Fibroblast of mammary gland (primary cell): ENCODE data around the gene CES5A.
"Not testable (repeated sequence)": the region's sequence is repeated elsewhere in the genome, so short reads cannot be mapped to it uniquely, and the experiment has no call there.

Experiments used
- DNase-seq: peaks from one replicate; pipeline ENCODE4 v3.0.0-alpha.2; 2010; ENCODE audit warnings: low read depth
- H3K4me3 ChIP-seq: 2 replicates; pipeline ENCODE4 v1.5.1; 2011; ENCODE audit warnings: low read depth, mild to moderate bottlenecking, low read length, moderate library complexity; ENCODE audit not compliant: control insufficient read depth
- CTCF ChIP-seq: conservative IDR thresholded peaks from 2 replicates; pipeline ENCODE4 v1.5.1; 2011; ENCODE audit warnings: low read depth, low read length, inconsistent platforms; ENCODE audit not compliant: control insufficient read depth, insufficient read depth

Gene CES5A

GRCh38 chr16:55861288-55861687, 13.9 kb downstream of the CES5A start:
- no peak overlapping the region for H3K4me3 ChIP-seq
- TF ChIP-seq CTCF: no peak
- no peak for DNase-seq

GRCh38 chr16:55857650-55858049, 17.5 kb downstream of the CES5A start:
- DNase-seq, H3K4me3 ChIP-seq: not testable (repeated sequence)

GRCh38 chr16:55856950-55857349, 18.2 kb downstream of the CES5A start:
- no peak for DNase-seq
- H3K4me3 ChIP-seq: no peak overlapping the region
- TF ChIP-seq CTCF: no peak

GRCh38 chr16:55853114-55853513, 22.1 kb downstream of the CES5A start:
- no peak overlapping the region for H3K4me3 ChIP-seq
- peak; percentile 52 for DNase-seq
- no peak for TF ChIP-seq CTCF

DNA sequence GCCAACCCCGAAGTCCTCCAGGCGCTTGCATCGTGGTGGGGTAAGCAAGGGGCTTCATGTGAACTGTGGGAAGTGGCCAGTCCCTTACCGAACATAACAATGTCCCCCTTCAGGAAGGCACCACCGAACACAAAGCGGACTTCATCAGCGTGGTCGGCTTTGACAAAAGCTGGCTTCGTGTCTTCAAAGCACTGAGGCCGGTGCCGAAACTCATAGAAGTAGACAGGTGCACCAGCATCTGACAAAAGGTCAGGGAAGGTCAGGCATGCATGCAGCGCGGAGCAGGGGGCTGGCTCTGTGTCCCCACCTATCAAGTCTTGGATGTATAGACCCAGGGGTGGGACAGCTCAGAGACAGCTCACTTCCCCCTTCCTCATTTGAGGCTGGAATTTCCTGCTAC, 25.6 kb downstream of the CES5A start:
- no peak overlapping the region for H3K4me3 ChIP-seq
- no peak for DNase-seq
- TF ChIP-seq CTCF: no peak

GRCh38 chr16:55846598-55847346, 28.4 kb downstream of the CES5A start:
- no peak overlapping the region for H3K4me3 ChIP-seq
- TF ChIP-seq CTCF: no peak
- no peak for DNase-seq

DNA sequence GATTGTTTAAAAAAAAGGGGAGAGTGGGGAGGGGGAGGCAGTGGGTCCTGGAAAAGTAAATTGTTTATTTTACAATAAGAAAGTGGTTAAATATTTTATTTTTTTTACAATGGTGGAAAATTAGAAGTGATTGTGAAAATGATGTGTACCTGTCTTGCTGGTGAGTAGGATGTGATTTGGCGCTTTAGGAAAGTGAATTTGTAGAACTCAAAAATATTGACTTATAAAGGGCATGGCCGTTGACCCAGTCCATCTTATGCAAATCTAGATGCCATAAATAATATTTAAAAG, 32.1 kb downstream of the CES5A start:
- TF ChIP-seq CTCF: no peak
- no peak overlapping the region for H3K4me3 ChIP-seq
- DNase-seq: no peak
